GM23338 (cell line): Measurements from ENCODE around the gene MFSD11. TPM values are rescaled to one million over a fixed set of nuclear protein-coding genes. Genes with fewer than 3 reads are reported as not detected.
A peak's percentile ranks its signal among the peaks of the same experiment; 100 is the strongest.

ENCODE experiments used
- ATAC-seq: fragments of 200-7000 bp; cut with Tn5 transposase; 3 replicates; pipeline ENCODE4 v1.9.1; 2020
- DNase-seq: peaks from one replicate; pipeline ENCODE4 v3.0.0-alpha.2; 2015; ENCODE audit warnings: low spot score
- H2AFZ ChIP-seq: fragments of 200-600 bp; sonication (generic); 2 replicates; pipeline ENCODE4 v1.8.0; 2016; ENCODE audit warnings: antibody characterized with exemption, mild to moderate bottlenecking, moderate library complexity
- H3F3A ChIP-seq: fragments of 200-600 bp; sonication (generic); replicated peaks from 2 replicates; pipeline ENCODE4 v1.8.0; 2017; ENCODE audit warnings: antibody characterized with exemption, mixed run types, low read depth
- H3K27ac ChIP-seq: fragments of 200-600 bp; sonication (generic); 2 replicates; pipeline ENCODE4 v1.6.1; 2016; ENCODE audit warnings: low read depth
- H3K27me3 ChIP-seq: fragments of 200-600 bp; sonication (generic); 2 replicates; pipeline ENCODE4 v1.8.0; 2016; ENCODE audit warnings: mild to moderate bottlenecking, mixed run types, moderate library complexity; ENCODE audit not compliant: insufficient read depth
- H3K36me3 ChIP-seq: fragments of 200-600 bp; sonication (generic); 2 replicates; pipeline ENCODE4 v1.8.0; 2016; ENCODE audit warnings: mild to moderate bottlenecking; ENCODE audit not compliant: insufficient read depth
- H3K4me1 ChIP-seq: fragments of 200-600 bp; sonication (generic); 2 replicates; pipeline ENCODE4 v1.8.0; 2016; ENCODE audit warnings: mild to moderate bottlenecking, moderate library complexity; ENCODE audit not compliant: insufficient read depth
- H3K4me2 ChIP-seq: fragments of 200-600 bp; sonication (generic); 2 replicates; pipeline ENCODE4 v1.7.1; 2017; ENCODE audit warnings: mixed run types
- H3K4me3 ChIP-seq: fragments of 200-600 bp; sonication (generic); 2 replicates; pipeline ENCODE4 v1.6.1; 2016; ENCODE audit warnings: mixed run types
- H3K79me2 ChIP-seq: fragments of 200-600 bp; sonication (generic); replicated peaks from 2 replicates; pipeline ENCODE4 v1.8.0; 2017; ENCODE audit warnings: mild to moderate bottlenecking; ENCODE audit not compliant: insufficient read depth
- H3K9me2 ChIP-seq: fragments of 200-600 bp; sonication (generic); 2 replicates; pipeline ENCODE4 v1.8.0; 2017; ENCODE audit not compliant: insufficient read depth
- H4K20me1 ChIP-seq: fragments of 200-600 bp; sonication (generic); replicated peaks from 2 replicates; pipeline ENCODE4 v1.8.0; 2017; ENCODE audit warnings: mild to moderate bottlenecking; ENCODE audit not compliant: insufficient read depth
- H3K27ac Mint-ChIP-seq: 2 replicates; pipeline ENCODE4 v1.8.0; 2020; ENCODE audit warnings: inconsistent platforms, mild to moderate bottlenecking, moderate library complexity, mixed read lengths
- H3K27me3 Mint-ChIP-seq: 3 replicates; pipeline ENCODE4 v1.8.0; 2022; ENCODE audit warnings: low read depth, mild to moderate bottlenecking, moderate library complexity, mixed read lengths, inconsistent platforms; ENCODE audit not compliant: insufficient read depth, poor library complexity
- H3K36me3 Mint-ChIP-seq: 3 replicates; pipeline ENCODE4 v1.8.0; 2021; ENCODE audit warnings: low read depth, mild to moderate bottlenecking, inconsistent platforms, moderate library complexity, mixed read lengths
- H3K4me1 Mint-ChIP-seq: 3 replicates; pipeline ENCODE4 v1.8.0; 2020; ENCODE audit warnings: mild to moderate bottlenecking, inconsistent platforms, mixed read lengths
- H3K4me3 Mint-ChIP-seq: 3 replicates; pipeline ENCODE4 v1.8.0; 2021; ENCODE audit warnings: moderate library complexity, mild to moderate bottlenecking, inconsistent platforms, mixed read lengths
- H3K9me3 Mint-ChIP-seq: 3 replicates; pipeline ENCODE4 v1.8.0; 2020; ENCODE audit warnings: moderate library complexity, mild to moderate bottlenecking, inconsistent platforms, mixed read lengths
- CREB1 ChIP-seq: fragments of 250-450 bp; sonication (Bioruptor Pico); IDR thresholded peaks from 2 replicates; pipeline ENCODE4 v1.5.0; 2020; ENCODE audit warnings: low read depth, mild to moderate bottlenecking, moderate library complexity
- CTCF ChIP-seq, 2 experiments: fragments of 200-600 bp in 1 of 2; sonication (generic) in 1 of 2; conservative IDR thresholded peaks; 2 replicates each; pipeline versions ENCODE4 v1.5.1 to v1.6.1; 2016 to 2017; ENCODE audit warnings: antibody characterized with exemption in 2 of 2, low read depth in 2 of 2, mild to moderate bottlenecking in 2 of 2, moderate library complexity in 1 of 2
- EZH2 ChIP-seq: fragments of 200-600 bp; sonication (generic); IDR thresholded peaks from one replicate; pipeline ENCODE4 v1.8.0; 2017; ENCODE audit warnings: antibody characterized with exemption, mild to moderate bottlenecking, low read depth; ENCODE audit not compliant: unreplicated experiment
- EZH2phosphoT487 ChIP-seq: fragments of 200-600 bp; sonication (generic); IDR thresholded peaks from one replicate; pipeline ENCODE4 v1.8.1; 2018; ENCODE audit warnings: antibody characterized with exemption; ENCODE audit not compliant: unreplicated experiment
- JUNB ChIP-seq: IDR thresholded peaks from one replicate; pipeline ENCODE4 v1.6.1; 2016; ENCODE audit warnings: antibody characterized with exemption; ENCODE audit not compliant: unreplicated experiment
- NANOG ChIP-seq: IDR thresholded peaks from 2 replicates; pipeline ENCODE4 v1.6.1; 2016; ENCODE audit warnings: antibody characterized with exemption, borderline replicate concordance
- POLR2AphosphoS5 ChIP-seq: IDR thresholded peaks from 2 replicates; pipeline ENCODE4 v1.6.1; 2016; ENCODE audit warnings: antibody characterized with exemption, low read depth
- REST ChIP-seq: IDR thresholded peaks from one replicate; pipeline ENCODE4 v1.6.1; 2018; ENCODE audit warnings: antibody characterized with exemption; ENCODE audit not compliant: unreplicated experiment
- STAT1 ChIP-seq: IDR thresholded peaks from one replicate; pipeline ENCODE4 v1.6.1; 2016; ENCODE audit warnings: antibody characterized with exemption; ENCODE audit not compliant: unreplicated experiment
- ZNF114 ChIP-seq: fragments of 250-450 bp; sonication (Bioruptor Pico); IDR thresholded peaks from 2 replicates; pipeline ENCODE4 v1.5.0; 2020; ENCODE audit warnings: mild to moderate bottlenecking, moderate library complexity
- ZNF462 ChIP-seq: fragments of 250-450 bp; sonication (Bioruptor Pico); IDR thresholded peaks from 2 replicates; pipeline ENCODE4 v1.5.0; 2020; ENCODE audit warnings: mild to moderate bottlenecking, moderate library complexity
- polyA plus RNA-seq: library from polyadenylated mRNA; unstranded; fragments of >200 nt; fragmentation: Nextera tagmentation; extraction: Ambion mirVana; gene quantifications from 2 replicates; pipeline ENCODE4 v1.2.1, GENCODE V29; 2016
- total RNA-seq: library from RNA; depleted of rRNA; stranded (reverse); fragments of >200 nt; shearing (Covaris generic); gene quantifications from 2 replicates; pipeline ENCODE4 v1.2.3, GENCODE V29; 2014

Gene MFSD11
- total and polyA plus RNA-seq, 2 experiments from 2014 or later, result 10.2 to 35.3 TPM

GRCh38 chr17:76816590-76817135, 78.7 kb downstream of the MFSD11 start:
- Mint-ChIP-seq H3K9me3 (no peaks in the 10 kb centered on the region; the same call in 2 of the 3 replicates), H3K36me3 (no peaks in the 10 kb centered on the region), H3K4me1 (peaks cover 16% of the 10 kb centered on the region), H3K27ac (peak overlapping the region; percentile 72; the same call in 1 of the 2 replicates), H3K4me3 (no peak overlapping the region; the same call in 2 of the 3 replicates), H3K27me3 (peaks cover 12% of the 10 kb centered on the region)
- H3K4me1 ChIP-seq, result no peaks in the 10 kb centered on the region
- H3F3A ChIP-seq, result no peaks in the 10 kb centered on the region
- H3K4me2 ChIP-seq, result no peak overlapping the region
- no peak overlapping the region for H3K4me3 ChIP-seq
- no peaks in the 10 kb centered on the region for H3K79me2 ChIP-seq
- peak; percentile 82 to 93 for TF ChIP-seq CTCF (conservative IDR thresholded peaks at IDR 0.05; ENCODE audit: low read depth in 2 of 2)
- no peak for TF ChIP-seq REST
- H2AFZ ChIP-seq, result 0 out of 2 replicates have a peak overlapping the region, but pooled peaks have one; percentile 53
- ATAC-seq (peak; percentile 92), DNase-seq (peak; percentile 88)
- H3K27me3 ChIP-seq, result no peaks in the 10 kb centered on the region
- no peaks in the 10 kb centered on the region for H3K9me2 ChIP-seq
- H3K27ac ChIP-seq, result no peak overlapping the region
- H3K36me3 ChIP-seq, result no peaks in the 10 kb centered on the region
- H4K20me1 ChIP-seq, result no peaks in the 10 kb centered on the region

GRCh38 chr17:76820039-76820438, 82.1 kb downstream of the MFSD11 start:
- no peak overlapping the region for H3K4me2 ChIP-seq
- Mint-ChIP-seq H3K9me3 (no peaks in the 10 kb centered on the region; the same call in 2 of the 3 replicates), H3K27ac (no peak overlapping the region), H3K27me3 (peaks cover 8% of the 10 kb centered on the region), H3K4me1 (peaks cover 16% of the 10 kb centered on the region), H3K4me3 (no peak overlapping the region), H3K36me3 (no peaks in the 10 kb centered on the region)
- no peaks in the 10 kb centered on the region for H3F3A ChIP-seq
- no peaks in the 10 kb centered on the region for H3K4me1 ChIP-seq
- ATAC-seq (peak; percentile 73), DNase-seq (no peak)
- H3K36me3 ChIP-seq, result no peaks in the 10 kb centered on the region
- no peaks in the 10 kb centered on the region for H4K20me1 ChIP-seq
- no peaks in the 10 kb centered on the region for H3K9me2 ChIP-seq
- no peak overlapping the region for H3K4me3 ChIP-seq
- H3K79me2 ChIP-seq, result no peaks in the 10 kb centered on the region
- H3K27ac ChIP-seq, result no peak overlapping the region
- no peak overlapping the region for H2AFZ ChIP-seq
- H3K27me3 ChIP-seq, result no peaks in the 10 kb centered on the region
- no peak for TF ChIP-seq ZNF462
- TF ChIP-seq ZNF114 (CRISPR knock-in tag), result no peak
- TF ChIP-seq STAT1, result no peak
- no peak for TF ChIP-seq EZH2phosphoT487
- TF ChIP-seq NANOG, result no peak
- no peak for TF ChIP-seq POLR2AphosphoS5
- no peak for TF ChIP-seq CREB1
- no peak for TF ChIP-seq JUNB
- no peak for TF ChIP-seq EZH2
